ENCODE measurements around the gene TAMALIN.

Gene TAMALIN

DNA sequence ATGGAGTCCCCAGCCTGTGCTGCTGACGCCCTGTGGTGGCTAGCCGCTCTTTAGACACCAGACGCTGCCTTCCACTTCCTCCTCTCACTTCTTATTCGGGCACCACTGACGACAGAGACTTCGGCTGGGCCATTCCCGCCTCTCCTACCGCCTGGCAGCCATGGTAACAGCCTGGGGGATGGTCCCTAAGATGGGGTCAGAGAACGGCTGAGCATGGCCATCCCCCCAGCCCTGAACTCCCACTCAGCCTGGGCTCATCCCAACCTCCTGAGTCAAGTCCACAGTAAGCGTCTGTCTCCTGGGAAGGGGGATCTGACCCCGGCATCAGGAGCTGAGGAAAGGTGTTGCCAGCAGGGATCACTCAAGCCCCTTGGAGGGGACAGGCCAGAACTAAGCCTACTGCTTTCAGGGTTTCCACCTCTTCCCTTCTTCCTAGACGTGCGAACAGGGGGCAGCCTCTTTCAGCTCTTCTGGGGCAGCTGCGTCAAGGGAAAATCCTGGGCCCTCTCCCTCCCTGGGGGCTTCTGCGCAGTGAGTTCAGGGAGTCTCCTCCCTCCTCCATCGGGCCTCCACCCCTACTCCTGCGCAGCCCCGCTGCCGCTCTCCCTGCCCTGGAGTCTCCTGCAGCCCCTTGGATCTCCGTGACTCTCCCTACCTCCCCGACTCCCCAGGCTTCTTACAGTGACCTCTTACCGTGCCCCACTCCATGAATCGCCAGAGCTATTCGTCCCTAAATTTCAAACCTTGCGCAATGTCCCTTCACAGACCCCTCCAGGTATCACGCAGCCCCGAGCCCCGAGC lies 643 bp upstream of the TAMALIN start:
- DNase-seq (ENCODE audit: low read depth) = peak; percentile 93
- no peak for TF ChIP-seq MYC (IDR thresholded peaks at IDR 0.05; ENCODE audit: low read depth, low read length)
- TF ChIP-seq, protein P1, sequence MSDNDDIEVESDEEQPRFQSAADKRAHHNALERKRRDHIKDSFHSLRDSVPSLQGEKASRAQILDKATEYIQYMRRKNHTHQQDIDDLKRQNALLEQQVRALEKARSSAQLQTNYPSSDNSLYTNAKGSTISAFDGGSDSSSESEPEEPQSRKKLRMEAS (IDR thresholded peaks at IDR 0.05; ENCODE audit: low read depth, low read length) = 0 out of 2 replicates have a peak, but pooled peaks have one; percentile 40
- no peak for TF ChIP-seq POLR2A (IDR thresholded peaks at IDR 0.05; ENCODE audit: extremely low read depth, insufficient read length)
- H3K4me3 ChIP-seq (ENCODE audit: low read depth, low read length) = peak overlapping the region; percentile 32

DNA sequence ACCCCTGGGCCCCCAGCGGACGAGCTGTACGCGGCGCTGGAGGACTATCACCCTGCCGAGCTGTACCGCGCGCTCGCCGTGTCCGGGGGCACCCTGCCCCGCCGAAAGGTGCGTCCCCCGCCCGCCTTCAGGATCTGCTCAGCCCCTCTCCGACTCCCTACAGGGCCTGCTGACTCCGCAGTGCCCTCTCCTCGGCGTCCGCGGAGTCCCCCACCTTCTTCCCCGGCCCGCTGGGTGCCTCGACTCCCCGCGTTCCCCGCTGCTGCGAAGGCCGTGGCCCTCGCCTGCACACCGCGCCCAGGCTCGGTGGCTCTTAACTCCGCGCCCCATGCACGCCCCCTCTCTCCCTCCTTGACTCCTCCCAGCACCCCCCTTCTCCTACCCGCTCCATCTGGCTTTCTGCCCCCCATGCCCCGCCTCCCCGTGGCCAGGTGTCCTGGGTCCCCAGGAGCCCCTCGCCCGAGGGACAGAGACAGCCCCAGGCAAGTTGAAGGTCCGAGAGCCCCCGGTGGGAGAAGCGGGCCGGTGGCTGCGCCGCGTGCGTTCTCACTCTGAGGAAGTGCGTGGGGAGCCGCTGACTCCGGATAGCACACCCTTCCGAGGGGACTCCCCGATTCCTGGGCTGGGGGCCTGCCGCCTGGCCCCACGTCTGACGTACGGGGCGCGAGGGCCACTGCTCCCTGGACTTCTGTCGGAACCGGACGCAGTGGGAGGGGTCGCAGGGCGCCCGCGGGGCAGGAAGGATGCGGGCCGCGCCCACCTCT lies 594 bp downstream of the TAMALIN start:
- DNase-seq (ENCODE audit: low read depth) = peak; percentile 68
- TF ChIP-seq MYC (IDR thresholded peaks at IDR 0.05; ENCODE audit: low read depth, low read length) (no peak), POLR2A (IDR thresholded peaks at IDR 0.05; ENCODE audit: extremely low read depth, insufficient read length) (no peak)
- TF ChIP-seq, protein P1 (IDR thresholded peaks at IDR 0.05; ENCODE audit: low read depth, low read length) = peak; percentile 36; the same call in 1 of the 2 replicates
- peak overlapping the region; percentile 62 for H3K4me3 ChIP-seq (ENCODE audit: low read depth, low read length)

DNA sequence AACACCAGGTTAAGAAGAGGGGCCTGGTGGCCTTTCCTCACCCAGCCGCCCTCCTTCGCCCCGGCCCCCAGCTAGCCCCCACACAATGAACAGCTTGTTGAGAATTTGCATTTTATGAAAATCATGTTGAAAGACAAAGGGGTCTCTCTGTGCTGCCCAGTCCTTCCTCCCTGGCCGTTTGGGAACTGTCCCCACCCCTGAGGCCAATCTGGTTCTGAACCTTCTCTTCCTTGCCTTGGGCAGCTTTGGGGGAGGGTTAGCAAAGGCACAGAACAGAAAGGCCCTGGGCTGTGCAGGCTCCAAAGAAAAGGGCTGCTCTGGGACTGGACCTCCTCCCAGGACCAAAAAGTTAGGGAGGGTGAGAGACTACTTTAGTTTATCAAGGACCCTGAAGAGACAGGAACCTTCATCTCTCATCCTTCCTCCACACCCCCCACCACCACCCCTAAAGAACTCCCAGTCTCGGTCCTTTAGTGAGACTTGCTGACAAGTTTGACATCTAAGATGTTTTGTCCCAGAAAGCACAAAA lies 1.3 kb downstream of the TAMALIN start:
- H3K4me3 ChIP-seq (ENCODE audit: low read depth, low read length) = peak overlapping the region; percentile 62
- TF ChIP-seq, protein P2, sequence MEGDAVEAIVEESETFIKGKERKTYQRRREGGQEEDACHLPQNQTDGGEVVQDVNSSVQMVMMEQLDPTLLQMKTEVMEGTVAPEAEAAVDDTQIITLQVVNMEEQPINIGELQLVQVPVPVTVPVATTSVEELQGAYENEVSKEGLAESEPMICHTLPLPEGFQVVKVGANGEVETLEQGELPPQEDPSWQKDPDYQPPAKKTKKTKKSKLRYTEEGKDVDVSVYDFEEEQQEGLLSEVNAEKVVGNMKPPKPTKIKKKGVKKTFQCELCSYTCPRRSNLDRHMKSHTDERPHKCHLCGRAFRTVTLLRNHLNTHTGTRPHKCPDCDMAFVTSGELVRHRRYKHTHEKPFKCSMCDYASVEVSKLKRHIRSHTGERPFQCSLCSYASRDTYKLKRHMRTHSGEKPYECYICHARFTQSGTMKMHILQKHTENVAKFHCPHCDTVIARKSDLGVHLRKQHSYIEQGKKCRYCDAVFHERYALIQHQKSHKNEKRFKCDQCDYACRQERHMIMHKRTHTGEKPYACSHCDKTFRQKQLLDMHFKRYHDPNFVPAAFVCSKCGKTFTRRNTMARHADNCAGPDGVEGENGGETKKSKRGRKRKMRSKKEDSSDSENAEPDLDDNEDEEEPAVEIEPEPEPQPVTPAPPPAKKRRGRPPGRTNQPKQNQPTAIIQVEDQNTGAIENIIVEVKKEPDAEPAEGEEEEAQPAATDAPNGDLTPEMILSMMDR (IDR thresholded peaks at IDR 0.05; ENCODE audit: low read depth, low read length) = no peak
- TF ChIP-seq POLR2A (IDR thresholded peaks at IDR 0.05; ENCODE audit: extremely low read depth, insufficient read length) (no peak), MYC (IDR thresholded peaks at IDR 0.05; ENCODE audit: low read depth, low read length) (no peak)
- TF ChIP-seq, protein P1 (IDR thresholded peaks at IDR 0.05; ENCODE audit: low read depth, low read length) = no peak
- peak; percentile 23 for DNase-seq (ENCODE audit: low read depth)

DNA sequence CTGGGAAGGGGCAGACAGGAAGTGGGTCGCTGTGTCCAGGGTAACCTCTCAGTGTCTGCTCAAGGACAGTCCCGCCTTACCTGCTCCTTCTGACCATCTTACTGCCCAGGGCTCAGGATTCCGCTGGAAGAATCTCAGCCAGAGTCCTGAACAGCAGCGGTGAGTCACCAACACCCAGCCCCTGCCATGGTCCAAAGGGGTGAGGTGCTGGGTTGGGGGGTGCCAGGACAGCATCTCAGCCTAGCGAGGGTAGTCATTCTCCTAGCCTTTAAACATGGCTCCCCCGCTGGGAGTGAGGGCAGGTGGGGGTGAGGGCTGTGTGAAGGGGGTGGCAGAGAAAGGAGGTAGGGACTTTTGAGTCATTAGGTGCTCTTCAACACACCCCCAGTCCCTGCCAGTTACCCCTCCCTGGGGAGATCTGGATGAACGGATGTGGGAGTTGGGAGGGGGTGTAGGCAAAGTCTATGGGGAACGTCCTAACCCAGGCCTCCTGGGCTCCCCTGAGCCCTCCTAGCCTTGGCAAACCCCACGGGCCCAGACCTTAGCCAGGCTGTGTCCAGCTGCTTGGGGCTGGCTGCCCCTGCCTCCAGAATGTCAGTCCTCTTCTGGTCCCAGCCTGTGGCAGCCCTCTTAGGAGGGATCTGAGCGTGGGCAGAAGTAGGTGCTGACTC lies 2.5 kb downstream of the TAMALIN start:
- H3K4me3 ChIP-seq (ENCODE audit: low read depth, low read length) = peak overlapping the region; percentile 36
- DNase-seq (ENCODE audit: low read depth) = peak; percentile 87
- TF ChIP-seq, protein P1 (IDR thresholded peaks at IDR 0.05; ENCODE audit: low read depth, low read length) = no peak

DNA sequence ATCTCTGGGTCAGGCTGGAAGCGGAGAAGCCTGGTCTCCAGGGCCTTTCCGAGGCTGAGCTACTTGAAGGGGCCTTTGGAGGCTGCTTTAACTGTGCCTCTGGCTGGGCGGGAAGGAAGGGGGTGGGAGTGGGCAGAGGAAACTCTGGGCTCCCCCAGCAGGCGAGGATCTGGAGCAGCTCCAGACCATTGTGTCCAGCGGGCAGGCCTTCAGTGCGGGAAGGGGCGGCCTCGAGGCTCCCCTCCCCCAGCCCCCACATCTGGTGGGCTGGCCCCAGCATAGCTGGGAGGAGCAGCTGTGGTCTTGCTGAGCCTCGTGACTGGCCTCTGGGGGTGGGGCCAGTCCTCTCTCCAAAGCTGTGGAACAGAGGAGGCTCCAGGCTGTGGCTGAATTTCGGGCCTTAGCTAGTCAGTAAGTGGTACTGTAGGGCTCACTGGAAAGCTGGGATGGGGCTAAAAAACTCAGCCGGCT lies 3.4 kb downstream of the TAMALIN start:
- peak; percentile 89 for DNase-seq (ENCODE audit: low read depth)
- TF ChIP-seq, protein P2 (IDR thresholded peaks at IDR 0.05; ENCODE audit: low read depth, low read length) = no peak
- TF ChIP-seq, protein P1 (IDR thresholded peaks at IDR 0.05; ENCODE audit: low read depth, low read length) = no peak
- no peak for TF ChIP-seq POLR2A (IDR thresholded peaks at IDR 0.05; ENCODE audit: extremely low read depth, insufficient read length)
- no peak for TF ChIP-seq MYC (IDR thresholded peaks at IDR 0.05; ENCODE audit: low read depth, low read length)
- H3K4me3 ChIP-seq (ENCODE audit: low read depth, low read length) = peak overlapping the region; percentile 36

DNA sequence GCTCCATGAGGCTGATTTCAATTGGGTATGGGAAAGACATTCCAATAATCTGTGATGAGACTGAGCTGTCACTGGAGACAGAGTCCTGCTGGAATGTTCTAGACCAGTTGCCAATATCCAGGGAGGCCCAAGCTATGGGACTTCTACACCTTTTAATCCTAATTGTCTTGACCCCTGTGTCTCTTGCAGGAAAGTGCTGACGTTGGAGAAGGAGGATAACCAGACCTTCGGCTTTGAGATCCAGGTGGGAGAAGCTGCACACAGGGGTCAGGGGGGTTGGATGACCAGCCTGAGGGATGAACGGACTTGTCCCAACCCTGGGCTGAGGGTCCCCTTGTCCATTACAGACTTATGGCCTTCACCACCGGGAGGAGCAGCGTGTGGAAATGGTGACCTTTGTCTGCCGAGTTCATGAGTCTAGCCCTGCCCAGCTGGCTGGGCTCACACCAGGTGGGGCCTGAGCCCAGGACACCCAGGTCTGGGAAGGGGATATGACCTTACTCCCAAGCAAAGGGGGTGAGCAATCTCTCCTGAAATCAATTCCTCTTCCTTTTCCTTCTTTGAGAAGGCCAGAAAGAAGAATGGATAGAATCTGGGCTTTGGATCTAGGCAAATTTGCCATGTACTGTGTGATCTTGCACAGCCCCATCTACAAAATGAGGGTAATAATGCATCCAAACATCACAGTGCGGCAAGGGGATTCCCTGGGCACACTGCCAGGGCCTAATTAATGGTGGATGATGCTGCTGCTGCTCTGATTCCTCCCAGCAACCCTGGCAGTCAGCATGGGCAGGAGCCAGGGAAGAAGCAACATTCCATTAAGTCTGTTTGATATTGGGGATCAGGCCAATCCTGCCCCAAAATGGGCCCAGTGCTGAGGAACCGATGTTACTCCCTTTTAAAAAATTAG lies 4.2 kb downstream of the TAMALIN start:
- no peak for DNase-seq (ENCODE audit: low read depth)
- TF ChIP-seq, protein P2 (IDR thresholded peaks at IDR 0.05; ENCODE audit: low read depth, low read length) = no peak
- TF ChIP-seq MYC (IDR thresholded peaks at IDR 0.05; ENCODE audit: low read depth, low read length) (no peak), POLR2A (IDR thresholded peaks at IDR 0.05; ENCODE audit: extremely low read depth, insufficient read length) (no peak)
- TF ChIP-seq, protein P1 (IDR thresholded peaks at IDR 0.05; ENCODE audit: low read depth, low read length) = no peak
- peak overlapping the region; percentile 21 for H3K4me3 ChIP-seq (ENCODE audit: low read depth, low read length)

Measured in NB4 (cell line).